ENCODE measurements around the gene INSYN2A.

DNA sequence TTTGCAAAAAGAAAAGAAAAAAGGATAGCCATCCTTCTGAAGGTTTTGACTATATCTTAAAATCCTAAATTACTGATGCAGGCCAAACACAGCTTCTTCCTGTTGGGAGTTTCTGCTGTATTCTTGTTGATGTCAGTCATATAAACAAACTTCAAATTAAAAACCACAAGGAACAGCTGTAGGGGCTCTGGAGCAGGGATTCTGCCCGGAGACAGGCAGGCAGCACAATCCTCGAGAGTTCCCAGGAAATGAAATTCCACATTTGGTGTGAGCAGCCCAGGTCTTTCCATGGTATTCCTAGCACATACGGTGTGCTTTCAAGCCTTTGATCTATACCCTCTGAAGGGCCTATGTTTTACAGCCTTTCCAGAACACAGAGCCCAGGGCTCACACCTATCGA is 43.2 kb downstream of the INSYN2A start:
- TF ChIP-seq ZNF565 (CRISPR knock-in tag; conservative IDR thresholded peaks at IDR 0.05; ENCODE audit: low read depth) (no peak), ZFP30 (CRISPR knock-in tag; IDR thresholded peaks at IDR 0.05) (no peak), SNAI2 (CRISPR knock-in tag; IDR thresholded peaks at IDR 0.05) (no peak), PATZ1 (CRISPR knock-in tag; IDR thresholded peaks at IDR 0.05; ENCODE audit: borderline replicate concordance) (no peak), GLIS3 (CRISPR knock-in tag; IDR thresholded peaks at IDR 0.05) (no peak), OSR1 (CRISPR knock-in tag; IDR thresholded peaks at IDR 0.05) (no peak), ZNF70 (CRISPR knock-in tag; IDR thresholded peaks at IDR 0.05) (no peak), RARB (CRISPR knock-in tag; IDR thresholded peaks at IDR 0.05) (no peak), ARNTL (CRISPR knock-in tag; IDR thresholded peaks at IDR 0.05; ENCODE audit: borderline replicate concordance, low read depth) (no peak), CSDC2 (CRISPR knock-in tag; IDR thresholded peaks at IDR 0.05) (no peak), TOX (CRISPR knock-in tag; IDR thresholded peaks at IDR 0.05; ENCODE audit: borderline replicate concordance) (no peak), ISL1 (CRISPR knock-in tag; IDR thresholded peaks at IDR 0.05) (no peak)
- TF ChIP-seq, protein P1, sequence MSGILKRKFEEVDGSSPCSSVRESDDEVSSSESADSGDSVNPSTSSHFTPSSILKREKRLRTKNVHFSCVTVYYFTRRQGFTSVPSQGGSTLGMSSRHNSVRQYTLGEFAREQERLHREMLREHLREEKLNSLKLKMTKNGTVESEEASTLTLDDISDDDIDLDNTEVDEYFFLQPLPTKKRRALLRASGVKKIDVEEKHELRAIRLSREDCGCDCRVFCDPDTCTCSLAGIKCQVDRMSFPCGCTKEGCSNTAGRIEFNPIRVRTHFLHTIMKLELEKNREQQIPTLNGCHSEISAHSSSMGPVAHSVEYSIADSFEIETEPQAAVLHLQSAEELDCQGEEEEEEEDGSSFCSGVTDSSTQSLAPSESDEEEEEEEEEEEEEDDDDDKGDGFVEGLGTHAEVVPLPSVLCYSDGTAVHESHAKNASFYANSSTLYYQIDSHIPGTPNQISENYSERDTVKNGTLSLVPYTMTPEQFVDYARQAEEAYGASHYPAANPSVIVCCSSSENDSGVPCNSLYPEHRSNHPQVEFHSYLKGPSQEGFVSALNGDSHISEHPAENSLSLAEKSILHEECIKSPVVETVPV (CRISPR knock-in tag; IDR thresholded peaks at IDR 0.05), result no peak
